Hematopoietic multipotent progenitor cell treated with erythropoietin and hydrocortisone succinate and interleukin-3 and kit ligand, for 8 days (in vitro differentiated cells): ENCODE data around the gene HIVEP3.
A peak's percentile ranks its signal among the peaks of the same experiment; 100 is the strongest.
"Not testable (repeated sequence)": the region's sequence is repeated elsewhere in the genome, so short reads cannot be mapped to it uniquely, and the experiment has no call there.

ENCODE experiments used
- DNase-seq: peaks from one replicate; pipeline ENCODE4 v3.0.0-alpha.2; 2015

HIVEP3 gene

GRCh38 chr1:41918450-41919043, at the start of gene HIVEP3:
Gene HIVEP3 (minus strand): TSS chr1:41918922.
- no peak for DNase-seq

GRCh38 chr1:41964400-41964799, 45.7 kb upstream of the HIVEP3 start:
- DNase-seq, result no peak

DNA sequence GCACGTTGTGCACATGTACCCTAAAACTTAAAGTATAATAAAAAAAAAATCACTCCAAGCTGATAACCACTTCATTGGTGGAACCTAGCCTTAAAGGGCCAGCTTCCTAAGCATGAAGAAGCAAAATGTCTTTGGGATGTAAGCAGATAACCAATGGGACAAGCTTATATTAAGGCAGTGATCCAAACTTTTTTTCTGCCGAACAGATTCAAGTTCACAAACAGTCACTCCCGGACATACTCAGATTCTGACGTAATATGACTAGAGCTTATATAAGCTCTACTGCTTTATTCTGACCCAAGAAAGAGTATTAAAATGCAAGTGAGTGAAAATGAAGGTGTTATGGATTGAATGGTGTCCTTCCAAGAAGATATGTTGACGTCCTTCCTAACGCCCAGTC, 44.9 kb upstream of the HIVEP3 start:
- no peak for DNase-seq

GRCh38 chr1:41958015-41958673, 39.4 kb upstream of the HIVEP3 start:
- no peak for DNase-seq

DNA sequence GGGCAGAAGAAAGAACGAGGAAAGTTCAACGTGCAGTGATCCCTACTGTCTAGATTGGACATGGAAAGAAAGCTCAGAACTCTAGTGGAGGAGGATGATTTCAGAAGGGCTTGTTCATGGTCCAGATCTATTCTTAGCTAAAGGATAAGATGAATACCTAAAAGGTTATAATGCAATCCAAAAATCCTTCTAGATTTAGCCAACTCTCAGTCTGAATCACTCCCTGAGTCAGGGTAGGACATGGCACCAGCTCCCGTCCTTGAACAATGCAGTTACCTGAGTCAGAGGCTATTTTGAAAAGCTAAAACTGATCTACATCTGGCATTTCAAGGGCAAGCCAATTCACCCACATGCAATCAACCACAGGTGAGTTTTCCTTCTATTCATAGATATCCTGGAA, 38.8 kb upstream of the HIVEP3 start:
- DNase-seq, result no peak

- DNase-seq, result no peak
Measured at GRCh38 chr1:41955461-41956159, 36.9 kb upstream of the HIVEP3 start.

- DNase-seq, result no peak
Measured at GRCh38 chr1:41954533-41954944, 35.8 kb upstream of the HIVEP3 start.

DNA sequence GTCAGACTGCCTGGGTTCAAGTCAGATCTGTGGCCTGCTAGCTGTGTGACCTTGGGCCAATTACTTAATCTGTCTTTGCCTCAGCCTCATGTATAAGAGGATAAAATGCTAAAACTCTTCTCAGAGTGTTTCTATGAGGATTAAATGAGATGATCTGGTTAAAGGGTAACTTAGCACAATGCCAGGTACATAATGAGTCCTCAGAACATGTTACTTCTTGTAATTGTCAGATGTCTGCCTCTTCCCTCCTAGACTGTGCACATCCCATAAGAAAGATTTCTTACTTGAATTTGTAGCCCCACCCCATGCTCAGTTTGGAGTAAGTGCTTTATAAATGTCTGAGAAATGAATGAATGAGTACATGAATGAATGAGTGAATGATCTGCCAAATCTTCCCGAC, 34.6 kb upstream of the HIVEP3 start:
- no peak for DNase-seq

DNA sequence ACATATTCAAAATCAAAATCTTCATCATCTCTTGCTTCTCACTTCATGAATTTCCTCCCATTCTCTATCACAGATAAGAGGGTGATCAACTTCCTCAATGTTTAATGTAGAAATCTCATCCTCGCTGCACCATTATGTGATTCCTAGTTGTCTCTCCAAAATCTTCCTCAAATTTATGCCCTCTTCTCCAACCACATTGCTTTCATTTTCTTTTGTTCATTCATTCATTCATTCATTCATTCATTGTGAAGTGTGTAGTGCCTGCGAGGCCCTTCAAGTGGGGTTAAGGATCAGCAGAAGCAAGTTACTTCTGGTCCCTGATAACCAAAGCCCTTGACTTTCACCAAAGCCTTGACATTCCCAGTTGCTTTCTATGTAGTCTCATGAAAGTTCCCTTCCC, 33.5 kb upstream of the HIVEP3 start:
- DNase-seq, result no peak

- DNase-seq, result not testable (repeated sequence)
Measured at GRCh38 chr1:41951492-41951891, 32.8 kb upstream of the HIVEP3 start.

DNA sequence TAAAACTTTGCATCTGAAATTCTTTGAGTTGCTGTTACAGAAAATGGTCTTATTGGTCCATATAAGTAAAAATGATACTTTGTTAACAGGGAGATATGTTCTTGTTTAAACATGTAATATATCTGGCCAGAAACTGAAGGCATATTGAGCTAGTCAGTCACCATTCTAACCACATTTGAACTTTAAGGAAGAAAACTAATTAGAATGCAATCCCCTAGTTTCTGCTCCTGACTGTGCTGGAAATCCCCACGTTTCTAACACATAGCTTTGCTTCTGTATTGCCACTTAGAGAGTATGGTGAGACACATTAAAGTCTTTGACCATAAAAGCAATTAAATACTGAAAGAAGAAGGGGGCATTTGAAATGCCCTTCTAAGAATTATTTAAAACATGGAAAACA, 32.1 kb upstream of the HIVEP3 start:
- DNase-seq, result no peak

DNA sequence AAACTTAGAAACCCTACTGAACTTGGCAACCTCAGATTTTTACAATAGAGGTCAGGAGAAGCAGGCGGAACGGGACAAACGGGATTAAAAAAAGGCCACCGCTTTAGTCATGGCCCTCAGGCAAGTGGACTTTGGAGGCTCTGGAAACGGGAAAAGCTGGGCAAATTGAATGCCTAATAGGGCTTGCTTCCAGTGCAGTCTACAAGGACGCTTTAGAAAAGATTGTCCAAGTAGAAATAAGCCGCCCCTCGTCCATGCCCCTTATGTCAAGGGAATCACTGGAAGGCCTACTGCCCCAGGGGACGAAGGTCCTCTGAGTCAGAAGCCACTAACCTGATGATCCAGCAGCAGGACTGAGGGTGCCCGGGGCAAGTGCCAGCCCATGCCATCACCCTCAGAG, 27.2 kb upstream of the HIVEP3 start:
- not testable (repeated sequence) for DNase-seq

GRCh38 chr1:41943717-41944116, 25.0 kb upstream of the HIVEP3 start:
- no peak for DNase-seq

DNA sequence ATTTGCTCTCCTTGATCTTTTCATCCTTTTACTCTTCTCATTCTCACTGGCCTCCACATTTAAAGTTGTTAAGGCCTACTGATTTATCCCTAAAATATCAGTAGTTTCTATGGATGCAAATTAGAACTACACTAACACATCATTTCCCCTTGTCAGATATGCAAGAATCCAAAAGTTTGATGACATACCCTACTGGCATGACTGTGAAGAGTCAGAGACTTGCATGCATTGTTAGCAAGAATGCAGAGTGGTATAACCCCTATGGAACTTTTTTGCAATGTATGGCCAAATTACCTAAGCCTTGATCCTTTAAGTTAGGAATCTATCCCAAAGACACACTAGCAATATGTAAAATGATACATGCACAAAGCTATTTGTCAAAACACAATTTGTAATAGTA, 23.6 kb upstream of the HIVEP3 start:
- no peak for DNase-seq

DNA sequence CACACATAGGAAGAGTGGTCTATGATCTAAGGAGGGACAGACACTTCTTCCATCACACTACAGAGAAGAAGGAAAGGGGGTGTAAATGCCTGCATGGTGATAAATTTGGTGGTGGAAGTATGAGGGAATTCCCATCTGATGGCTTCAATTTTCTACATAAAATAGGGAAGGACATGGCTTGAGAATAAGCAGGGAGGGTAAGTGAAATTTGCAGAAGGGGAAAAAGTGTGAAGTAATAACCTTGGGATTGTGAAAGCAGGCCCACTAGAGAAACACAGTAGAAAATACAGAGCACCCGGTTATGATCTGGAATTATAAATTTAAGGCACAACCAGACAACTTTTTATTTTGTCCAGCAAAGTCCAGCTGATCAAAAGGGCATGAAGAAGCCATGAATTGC, 22.7 kb upstream of the HIVEP3 start:
- DNase-seq, result no peak

DNA sequence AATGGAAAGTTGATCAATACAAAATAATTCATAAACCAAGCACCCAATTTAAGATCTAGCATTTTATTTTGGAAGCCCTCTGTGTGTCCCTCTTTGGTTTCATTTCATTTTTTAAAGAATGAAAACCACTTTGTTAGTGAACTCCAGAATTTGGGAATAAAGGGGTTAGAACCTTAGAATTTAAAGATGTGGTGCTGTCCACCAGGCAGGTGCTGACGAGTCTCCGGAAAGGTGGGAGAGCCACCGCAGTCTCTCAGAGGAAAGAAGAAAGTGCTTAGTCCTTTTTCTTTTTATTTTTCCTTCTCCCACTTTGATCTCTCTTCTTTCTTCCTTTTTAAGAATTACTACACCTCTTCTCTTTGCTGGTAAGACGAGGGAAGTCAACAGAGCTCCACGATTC, 20.5 kb upstream of the HIVEP3 start:
- DNase-seq, result no peak

DNA sequence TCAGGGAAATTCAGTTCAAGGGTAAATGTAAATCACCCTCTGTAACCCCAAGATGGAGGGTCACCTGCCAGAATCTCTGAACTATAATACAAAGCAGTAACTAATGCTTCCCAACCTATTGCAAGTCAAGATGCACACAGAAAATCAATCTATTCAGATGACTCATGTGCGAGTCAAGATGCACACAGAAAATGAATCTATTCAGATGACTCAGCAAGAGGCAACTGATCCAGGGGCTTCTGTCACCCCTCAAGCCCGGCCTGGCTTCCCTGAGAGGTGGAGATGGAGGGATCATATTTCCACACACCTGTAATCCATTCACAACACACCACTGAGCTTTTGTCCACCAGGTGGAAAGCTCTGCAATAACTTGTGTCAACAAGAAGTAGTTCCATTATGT, 17.4 kb upstream of the HIVEP3 start:
- DNase-seq, result no peak

DNA sequence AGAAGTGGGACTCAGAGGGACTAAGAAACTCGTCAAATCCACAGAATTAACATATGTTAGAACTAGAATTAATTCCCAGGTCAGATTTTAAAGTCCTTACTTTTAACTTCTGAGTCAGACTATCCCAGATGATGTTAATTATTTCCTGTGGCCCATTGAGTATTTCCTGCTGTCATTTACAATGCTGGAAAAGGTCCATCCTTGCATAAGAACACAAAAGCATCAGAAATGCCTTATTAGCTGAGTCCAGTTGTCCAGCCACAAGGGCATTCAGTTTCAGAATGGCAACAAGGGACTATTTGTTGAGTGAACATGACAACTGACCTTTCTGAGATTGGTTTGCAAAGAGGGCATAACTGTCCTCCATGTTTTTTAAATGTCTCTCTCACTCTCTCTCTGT, 16.5 kb upstream of the HIVEP3 start:
- DNase-seq, result no peak

- no peak for DNase-seq
Measured at GRCh38 chr1:41933106-41933505, 14.4 kb upstream of the HIVEP3 start.

DNA sequence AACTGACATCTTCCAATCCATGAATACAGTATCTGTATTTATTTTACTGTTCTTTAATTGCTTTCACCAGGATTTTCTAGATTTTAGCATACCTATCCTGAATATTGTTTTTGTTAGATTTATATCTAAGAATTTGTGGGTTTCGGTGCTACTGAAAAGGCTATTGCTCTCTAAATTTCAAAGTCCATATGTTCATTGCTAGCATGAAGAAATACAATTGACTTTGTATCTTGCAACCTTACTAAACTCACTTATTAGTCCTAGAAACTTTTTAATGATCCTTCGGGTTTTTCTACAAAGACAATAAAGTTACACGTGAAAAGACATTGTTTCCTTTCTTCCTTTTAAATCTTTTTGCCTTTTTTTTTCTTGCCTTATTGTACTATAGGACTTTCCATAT, 12.9 kb upstream of the HIVEP3 start:
- no peak for DNase-seq

DNA sequence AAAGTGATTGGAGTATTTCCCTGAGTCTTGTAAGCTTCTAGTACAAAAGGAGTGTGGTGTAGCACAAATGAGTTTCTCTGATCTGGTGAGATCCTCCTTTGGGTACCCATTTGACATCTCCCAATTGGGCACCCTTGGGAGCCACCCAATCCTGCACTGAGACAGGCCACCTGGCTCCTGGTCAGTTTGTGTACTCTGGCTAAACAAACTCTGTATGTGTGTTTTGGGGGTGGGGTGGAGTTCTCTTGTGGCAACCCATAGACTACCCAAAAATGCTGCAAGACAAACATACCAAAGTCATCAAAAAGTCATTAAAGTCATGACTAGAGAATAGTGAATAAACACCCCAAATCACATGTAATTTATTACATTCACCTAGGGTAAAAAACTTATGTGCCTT, 8.4 kb upstream of the HIVEP3 start:
- no peak for DNase-seq

DNA sequence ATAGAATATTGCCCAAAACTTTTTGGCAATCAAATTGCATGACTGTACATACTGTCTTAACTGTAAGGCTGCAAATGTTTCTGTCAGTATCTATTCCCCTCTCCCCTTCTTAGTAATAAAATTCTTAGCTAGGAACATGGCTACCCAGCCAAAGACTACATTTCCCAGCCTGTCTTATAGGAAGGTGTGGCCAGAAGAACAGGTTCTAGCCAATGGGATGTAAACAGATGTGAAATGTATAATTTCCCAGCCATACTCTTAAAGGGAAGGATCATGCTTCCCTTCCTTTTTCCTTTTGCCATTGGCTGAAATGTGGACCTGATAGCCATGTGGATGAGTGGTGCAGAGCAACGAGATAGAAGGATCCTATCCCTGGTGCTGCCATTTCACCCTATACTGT, 7.0 kb upstream of the HIVEP3 start:
- peak; percentile 25 for DNase-seq

DNA sequence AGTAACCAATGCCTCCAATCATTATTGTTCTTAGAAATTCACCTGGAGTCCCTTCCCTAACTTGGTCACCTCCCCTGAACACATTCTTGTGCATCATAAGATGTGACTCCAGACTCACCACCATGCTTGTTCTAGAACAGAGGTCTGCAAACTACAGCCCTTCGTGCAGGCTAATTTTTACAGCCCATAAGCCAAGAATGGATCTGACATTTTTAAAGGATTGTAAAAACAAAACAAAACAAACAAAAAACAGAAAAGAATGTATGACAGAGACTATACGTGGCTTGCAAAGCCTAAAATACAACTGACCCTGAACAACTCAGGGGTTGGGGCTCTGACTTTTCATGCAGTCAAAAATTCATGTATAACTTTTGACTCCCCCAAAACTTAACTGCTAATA, 6.2 kb upstream of the HIVEP3 start:
- DNase-seq, result no peak

DNA sequence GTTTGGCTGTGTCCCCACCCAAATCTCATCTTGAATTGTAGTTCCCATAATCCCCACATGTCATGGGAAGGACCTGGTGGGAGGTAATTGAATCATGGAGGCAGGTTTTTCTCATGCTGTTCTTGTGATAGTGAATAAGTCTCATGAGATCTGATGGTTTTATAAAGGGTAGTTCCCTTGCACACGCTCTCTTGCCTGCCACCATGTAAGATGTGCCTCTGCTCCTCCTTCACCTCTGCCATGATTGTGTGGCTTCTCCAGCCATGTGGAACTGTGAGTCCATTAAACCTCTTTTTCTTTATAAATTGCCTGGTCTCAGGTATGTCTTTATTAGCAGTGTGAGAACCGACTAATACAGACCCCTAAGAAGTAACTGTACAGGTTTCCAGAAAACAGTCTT, 2.5 kb upstream of the HIVEP3 start:
- DNase-seq, result not testable (repeated sequence)

DNA sequence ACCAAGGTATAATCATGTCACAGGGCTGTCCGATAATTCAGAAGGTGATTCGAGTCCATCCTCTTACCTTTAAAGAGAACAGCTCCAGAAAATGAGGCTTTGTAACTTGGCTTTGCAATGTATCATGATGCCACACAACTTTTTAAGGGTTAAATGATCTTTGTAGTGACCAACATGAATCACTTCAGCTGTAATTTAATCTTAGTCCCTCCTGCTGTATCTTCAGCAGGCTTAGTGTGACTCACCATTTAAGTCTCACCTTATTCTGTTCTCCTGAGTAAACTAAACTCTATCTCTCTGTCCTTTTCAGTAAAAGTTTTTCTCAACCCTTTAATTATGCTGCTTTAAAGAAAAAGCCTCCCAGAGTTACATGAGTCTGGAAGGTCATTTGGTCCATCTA, 1.9 kb upstream of the HIVEP3 start:
- no peak for DNase-seq
